H1 (cell line): ENCODE results near the gene AGBL4. TPM values are rescaled to one million over a fixed set of nuclear protein-coding genes. Genes with fewer than 3 reads are reported as not detected.

Source experiments
- BACH1 ChIP-seq: IDR thresholded peaks from 2 replicates; pipeline ENCODE4 v1.6.1; 2012; ENCODE audit warnings: low read length, improper control_type of control experiment
- CEBPB ChIP-seq: IDR thresholded peaks from 2 replicates; pipeline ENCODE4 v1.6.1; 2012; ENCODE audit warnings: low read depth, low read length
- CHD1 ChIP-seq: IDR thresholded peaks from 2 replicates; pipeline ENCODE4 v1.6.1; 2012; ENCODE audit warnings: low read depth, low read length, improper control_type of control experiment
- CHD7 ChIP-seq: fragments of 300-600 bp; sonication (generic); IDR thresholded peaks from 2 replicates; pipeline ENCODE4 v1.7.1; 2012; ENCODE audit warnings: low read length, moderate library complexity, mild to moderate bottlenecking, inconsistent platforms; ENCODE audit not compliant: insufficient replicate concordance
- KDM1A ChIP-seq: fragments of 200-600, 300-600 bp; sonication (generic); IDR thresholded peaks from 2 replicates; pipeline ENCODE4 v1.7.1; 2016; ENCODE audit warnings: mild to moderate bottlenecking, low read length, borderline replicate concordance
- KDM4A ChIP-seq: IDR thresholded peaks from one replicate; pipeline ENCODE4 v1.7.1; 2012; ENCODE audit warnings: low read depth, mild to moderate bottlenecking, moderate library complexity, low read length, inconsistent platforms; ENCODE audit not compliant: severe bottlenecking
- POU5F1 ChIP-seq: IDR thresholded peaks from 2 replicates; pipeline ENCODE4 v1.6.1; 2011; ENCODE audit warnings: low read depth, mild to moderate bottlenecking, low read length, moderate library complexity
- RAD21 ChIP-seq, 2 experiments: IDR thresholded peaks in 1 of 2; conservative IDR thresholded peaks in 1 of 2; 2 replicates each; pipeline ENCODE4 v1.6.1; 2011; ENCODE audit warnings: low read depth in 2 of 2, low read length in 2 of 2, improper control_type of control experiment in 1 of 2, inconsistent platforms in 1 of 2, mild to moderate bottlenecking in 1 of 2, moderate library complexity in 1 of 2
- RFX5 ChIP-seq: IDR thresholded peaks from 2 replicates; pipeline ENCODE4 v1.6.1; 2011; ENCODE audit warnings: low read depth, low read length, improper control_type of control experiment, borderline replicate concordance
- SP4 ChIP-seq: IDR thresholded peaks from 2 replicates; pipeline ENCODE4 v1.6.1; 2012; ENCODE audit warnings: low read length, inconsistent platforms
- TBP ChIP-seq: IDR thresholded peaks from 2 replicates; pipeline ENCODE4 v1.6.1; 2011; ENCODE audit warnings: low read depth, low read length, improper control_type of control experiment
- YY1 ChIP-seq: IDR thresholded peaks from 2 replicates; pipeline ENCODE4 v1.6.1; 2011; ENCODE audit warnings: low read depth, mild to moderate bottlenecking, low read length
- polyA plus RNA-seq, 7 experiments: library from polyadenylated mRNA; depleted of rRNA in 3 of 7; stranded (reverse) in 5 of 7; unstranded in 2 of 7; fragments of >200 nt in 5 of 7; fragments of 200-250 nt in 2 of 7; gene quantifications; 1 replicate in 5 of 7; 2 replicates in 1 of 7; 4 replicates in 1 of 7; pipeline versions ENCODE4 v1.2.1 to v1.2.3, GENCODE V29; 2011 to 2013; ENCODE audit warnings: missing spikeins in 2 of 7, mixed read lengths in 2 of 7
- total RNA-seq: library from RNA; stranded (reverse); fragmentation: NEBNext Ultra II Directional; extraction: Animal tissue kit (Norgen Biotek cat#: 25700); gene quantifications from 2 replicates; pipeline ENCODE4 v1.2.1, GENCODE V29; 2021

The AGBL4 gene
- total and polyA plus RNA-seq, 2 of the 8 experiments (the other 6 are each of a cell fraction or from before 2014, with no cell fraction given): 0.41 to 0.45 TPM

DNA sequence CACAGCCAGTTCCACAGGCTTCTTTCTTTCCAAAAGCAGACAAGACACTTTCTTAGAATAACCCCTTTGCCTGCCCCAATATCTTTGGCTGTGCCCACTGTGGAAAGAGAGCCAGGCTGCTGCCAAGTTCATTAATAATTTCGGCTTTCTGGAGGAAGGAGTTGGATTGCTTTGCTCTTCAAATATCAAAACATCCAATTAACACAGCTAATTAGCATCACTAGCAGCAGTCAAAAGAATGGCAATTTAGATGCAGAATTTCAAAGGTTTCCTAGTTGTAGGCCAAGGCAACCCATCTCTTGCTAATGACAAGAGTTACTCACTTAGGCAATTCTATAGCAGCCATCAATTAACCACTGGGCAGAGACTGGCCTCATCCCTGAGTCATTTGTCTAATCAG lies 1460.7 kb downstream of the AGBL4 start (continued):
- no peak for TF ChIP-seq CHD7
- TF ChIP-seq KDM4A: no peak
- no peak for TF ChIP-seq POU5F1
- no peak for TF ChIP-seq BACH1
- TF ChIP-seq YY1: no peak
- TF ChIP-seq KDM1A: no peak
- TF ChIP-seq CHD1: no peak
- TF ChIP-seq RAD21 (IDR thresholded peaks at IDR 0.05 in 1 of 2, conservative IDR thresholded peaks at IDR 0.05 in 1 of 2; ENCODE audit: low read depth in 2 of 2, low read length in 2 of 2): no peak
- TF ChIP-seq CEBPB: no peak
- TF ChIP-seq TBP: no peak
- no peak for TF ChIP-seq RFX5
- TF ChIP-seq SP4: no peak
